Esophagus (tissue), 2 donors: ENCODE data around the gene SDS. TPM values are rescaled to one million over a fixed set of nuclear protein-coding genes. Genes with fewer than 3 reads are reported as not detected.

ENCODE experiments used
- polyA plus RNA-seq, 2 donors: library from polyadenylated mRNA; stranded (reverse); fragments of 200-250 nt; gene quantifications; one replicate each; pipeline ENCODE4 v1.2.3, GENCODE V29; 2013
- donor health status: healthy with polysubstance abuse.
- donor health status: Bipolar disorder and iron deficiency.

Gene SDS
- polyA plus RNA-seq, 2 donors = 0.09 TPM; not detected in 1

Other genes with a start within 250 kb of the SDS start
- 10 to 100 TPM; 34.3 to 49.1 TPM for gene DDX54, start 218.4 kb downstream of the SDS start, polyA plus RNA-seq
- 10 to 100 TPM in 1 of 2 donors, 1 to 10 TPM in 1; 6.8 to 14.6 TPM for gene RITA1, start 218.2 kb downstream of the SDS start, polyA plus RNA-seq
- gene TPCN1, start 182.4 kb downstream of the SDS start, polyA plus RNA-seq = 10 to 100 TPM; 30.9 to 57.6 TPM
- 10 to 100 TPM; 17.2 to 19.3 TPM for gene SLC8B1, start 68.8 kb downstream of the SDS start, polyA plus RNA-seq
- 1 to 10 TPM; 6.5 to 7.2 TPM for gene PLBD2, start 45.3 kb downstream of the SDS start, polyA plus RNA-seq
- gene SDSL, start 18.5 kb upstream of the SDS start, polyA plus RNA-seq = 1 to 10 TPM in 1 of 2 donors, under 1 TPM in 1; 0.65 to 1.3 TPM
- not detected for gene LHX5, start 68.0 kb upstream of the SDS start, polyA plus RNA-seq